PC-3 (cell line): ENCODE results near the gene NSFL1C. TPM values are rescaled to one million over a fixed set of nuclear protein-coding genes. Genes with fewer than 3 reads are reported as not detected.

Source experiments
- ATAC-seq: fragments of 200-7000 bp; cut with Tn5 transposase; 2 replicates; pipeline ENCODE4 v1.9.1; 2020; ENCODE audit warnings: mild to moderate bottlenecking, moderate library complexity
- BruUV-seq: library from RNA; stranded (reverse); fragments of 400-500 nt; replicated peaks from 2 replicates; lab custom pipeline; 2021; lab: Mats Ljungman, UMichigan
- CTCF ChIA-PET: fragments of 300-600 bp; sonication (Branson Sonifier 250); formaldehyde crosslinking; loops from one replicate; lab custom pipeline; 2022; ENCODE audit warnings: antibody characterized with exemption; lab: Charles Lee
- POLR2A ChIA-PET: fragments of 300-600 bp; sonication (Branson Sonifier 250); formaldehyde crosslinking; loops from one replicate; lab custom pipeline; 2022; ENCODE audit warnings: antibody characterized with exemption; ENCODE audit not compliant: unreplicated experiment; lab: Charles Lee
- DNase-seq: peaks from one replicate; pipeline ENCODE4 v3.0.0-alpha.2; 2015
- H2AFZ ChIP-seq: fragments of 300-600 bp; sonication (generic); 2 replicates; pipeline ENCODE4 v1.6.0; 2016; ENCODE audit warnings: antibody characterized with exemption, low read length
- H3F3A ChIP-seq: fragments of 300-600 bp; sonication (generic); one replicate; pipeline ENCODE4 v1.6.0; 2017; ENCODE audit warnings: antibody characterized with exemption, low read length, control low read depth, mild to moderate bottlenecking; ENCODE audit not compliant: unreplicated experiment
- H3K27ac ChIP-seq: fragments of 300-600 bp; sonication (generic); 2 replicates; pipeline ENCODE4 v1.5.1; 2016; ENCODE audit warnings: mild to moderate bottlenecking, low read length
- H3K27me3 ChIP-seq: fragments of 300-600 bp; sonication (generic); 2 replicates; pipeline ENCODE4 v1.6.1; 2016; ENCODE audit warnings: low read length, mixed read lengths
- H3K36me3 ChIP-seq: fragments of 300-600 bp; sonication (generic); 2 replicates; pipeline ENCODE4 v1.6.1; 2016; ENCODE audit warnings: low read depth, mixed run types, low read length, mixed read lengths
- H3K4me1 ChIP-seq: fragments of 300-600 bp; sonication (generic); 2 replicates; pipeline ENCODE4 v1.5.1; 2016; ENCODE audit warnings: low read length; ENCODE audit not compliant: insufficient read depth
- H3K4me2 ChIP-seq: fragments of 300-600 bp; sonication (generic); 2 replicates; pipeline ENCODE4 v1.6.0; 2016; ENCODE audit warnings: low read length
- H3K4me3 ChIP-seq: fragments of 300-600 bp; sonication (generic); 2 replicates; pipeline ENCODE4 v1.5.1; 2016; ENCODE audit warnings: mild to moderate bottlenecking, low read length, mixed read lengths
- H3K79me2 ChIP-seq: fragments of 300-600 bp; sonication (generic); 2 replicates; pipeline ENCODE4 v1.6.1; 2017; ENCODE audit warnings: low read length, mixed read lengths
- H3K9ac ChIP-seq: fragments of 300-600 bp; sonication (generic); 2 replicates; pipeline ENCODE4 v1.6.0; 2016; ENCODE audit warnings: mild to moderate bottlenecking, low read length
- H3K9me2 ChIP-seq: fragments of 300-600 bp; sonication (generic); replicated peaks from 2 replicates; pipeline ENCODE4 v1.6.1; 2016; ENCODE audit warnings: mixed run types, low read length, mixed read lengths
- H3K9me3 ChIP-seq: fragments of 300-600 bp; sonication (generic); 2 replicates; pipeline ENCODE4 v1.6.1; 2016; ENCODE audit warnings: low read length, mixed read lengths
- H4K20me1 ChIP-seq: fragments of 300-600 bp; sonication (generic); 2 replicates; pipeline ENCODE4 v1.6.1; 2016; ENCODE audit warnings: low read length, mixed read lengths
- CTCF ChIP-seq: fragments of 300-600 bp; sonication (generic); conservative IDR thresholded peaks from 2 replicates; pipeline ENCODE4 v1.5.1; 2017; ENCODE audit warnings: antibody characterized with exemption, low read depth, mild to moderate bottlenecking, low read length
- EZH2 ChIP-seq: fragments of 300-600 bp; sonication (generic); IDR thresholded peaks from one replicate; pipeline ENCODE4 v1.6.1; 2017; ENCODE audit warnings: antibody characterized with exemption, mild to moderate bottlenecking, low read length; ENCODE audit not compliant: unreplicated experiment
- EZH2phosphoT487 ChIP-seq: fragments of 300-600 bp; sonication (generic); IDR thresholded peaks from 2 replicates; pipeline ENCODE4 v1.6.1; 2018; ENCODE audit warnings: mild to moderate bottlenecking, antibody characterized with exemption, low read length, borderline replicate concordance
- intact Hi-C: fragments of 100-400 bp; cut with micrococcal nuclease; formaldehyde crosslinking; loops from 2 replicates; pipeline ENCODE4 v1.9.0; 2023
- total RNA-seq: library from RNA; depleted of rRNA; stranded (reverse); fragments of >200 nt; gene quantifications from 2 replicates; pipeline ENCODE4 v1.2.3, GENCODE V29; 2014

NSFL1C gene
- total RNA-seq, 1 experiment from 2014 or later = 170 TPM

DNA sequence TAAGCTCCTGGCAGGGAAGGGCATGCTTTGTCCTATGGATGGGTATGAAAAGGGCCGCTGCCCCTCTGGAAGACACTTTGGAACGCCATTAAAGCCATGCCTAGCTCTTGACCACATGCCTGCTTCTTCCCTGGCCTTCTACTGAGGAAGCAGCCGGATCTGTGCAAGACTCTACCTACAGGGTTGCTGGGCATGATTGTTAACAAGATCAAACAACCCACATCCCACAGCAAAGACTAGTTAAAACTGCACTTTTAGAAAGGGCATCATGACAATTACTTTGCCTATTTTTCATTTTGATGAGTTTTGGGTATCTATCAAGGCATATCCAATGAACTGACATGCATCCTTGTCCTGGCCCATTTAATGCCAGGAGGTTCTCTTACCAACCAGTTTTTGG, 25.5 kb downstream of the NSFL1C start:
- no peak overlapping the region for H3K4me2 ChIP-seq
- CTCF ChIA-PET = interaction anchor here (0.6 to 0.9 kb wide), 2 partner anchors 63 to 115 kb away, joined by 3 read pairs; no protein-coding TSS in a partner anchor
- no peaks in the 10 kb centered on the region for H3K27me3 ChIP-seq
- no peaks in the 10 kb centered on the region for H3K9me3 ChIP-seq
- no peaks in the 10 kb centered on the region for H3K4me1 ChIP-seq
- POLR2A ChIA-PET = no interaction called here
- H3K9me2 ChIP-seq = no peaks in the 10 kb centered on the region
- no peak for TF ChIP-seq EZH2phosphoT487
- TF ChIP-seq EZH2 = no peak
- intact Hi-C loops = no loop called here
- no peak overlapping the region for H3K9ac ChIP-seq
- H3K4me3 ChIP-seq = no peak overlapping the region
- no peaks in the 10 kb centered on the region for H3K79me2 ChIP-seq
- H3K36me3 ChIP-seq = peaks cover 47% of the 10 kb centered on the region
- no TSS peak for BruUV-seq
- no peaks in the 10 kb centered on the region for H4K20me1 ChIP-seq
- DNase-seq = no peak
- ATAC-seq = no peak
- H2AFZ ChIP-seq = no peak overlapping the region
- no peak overlapping the region for H3K27ac ChIP-seq
- H3F3A ChIP-seq = peaks cover 4% of the 10 kb centered on the region

- H3K4me1 ChIP-seq = peaks cover 5% of the 10 kb centered on the region
- no peak overlapping the region for H3K27ac ChIP-seq
- DNase-seq (peak; percentile 61), ATAC-seq (peak; percentile 33)
- no peaks in the 10 kb centered on the region for H3K9me3 ChIP-seq
- BruUV-seq = no TSS peak
- no peak overlapping the region for H3K4me3 ChIP-seq
- no peak overlapping the region for H3K9ac ChIP-seq
- no peaks in the 10 kb centered on the region for H3K79me2 ChIP-seq
- no peaks in the 10 kb centered on the region for H3K27me3 ChIP-seq
- H3F3A ChIP-seq = peaks cover 9% of the 10 kb centered on the region
- intact Hi-C loops = loop anchor here (1.0 kb wide), 1 partner anchor 63 kb away; no protein-coding TSS in a partner anchor
- H3K4me2 ChIP-seq = no peak overlapping the region
- ChIA-PET CTCF (interaction anchor here (0.9 kb wide), 1 partner anchor 64 kb away, joined by 3 read pairs; no protein-coding TSS in a partner anchor), POLR2A (no interaction called here)
- H3K9me2 ChIP-seq = no peaks in the 10 kb centered on the region
- H4K20me1 ChIP-seq = no peaks in the 10 kb centered on the region
- peaks cover 36% of the 10 kb centered on the region for H3K36me3 ChIP-seq
- TF ChIP-seq EZH2phosphoT487 (no peak), CTCF (peak; percentile 87)
- no peak overlapping the region for H2AFZ ChIP-seq
Observed at GRCh38 chr20:1440024-1440423, 26.6 kb downstream of the NSFL1C start.

DNA sequence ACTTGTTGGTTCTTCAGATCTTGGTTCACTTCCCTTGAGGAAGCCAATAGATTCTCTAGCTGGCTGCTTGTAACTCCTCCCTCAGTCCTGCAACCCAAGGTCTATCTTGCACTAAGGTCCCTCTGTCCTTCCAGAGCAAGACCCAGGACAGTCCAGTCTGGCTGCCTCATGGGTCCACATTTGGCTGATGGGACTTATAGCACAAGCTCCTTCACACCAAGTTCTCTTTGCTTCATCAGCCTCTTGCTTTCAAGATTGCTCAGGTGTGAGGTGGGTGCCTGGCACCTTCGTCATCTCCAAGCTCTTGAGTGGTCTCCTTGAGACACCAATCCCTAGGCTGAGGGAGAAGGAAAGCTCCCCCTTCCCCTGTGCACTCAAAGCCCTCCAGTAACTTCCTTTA, 28.3 kb downstream of the NSFL1C start:
- POLR2A ChIA-PET = no interaction called here
- peaks cover 19% of the 10 kb centered on the region for H3K36me3 ChIP-seq
- no peak for TF ChIP-seq EZH2phosphoT487
- H3K27ac ChIP-seq = no peak overlapping the region
- DNase-seq (no peak), ATAC-seq (no peak)
- H3K27me3 ChIP-seq = no peaks in the 10 kb centered on the region
- peaks cover 9% of the 10 kb centered on the region for H3F3A ChIP-seq
- CTCF ChIA-PET = interaction anchor here (0.7 to 1.2 kb wide), 3 partner anchors 66 to 115 kb away, joined by 3 to 6 read pairs (median 4); no protein-coding TSS in a partner anchor
- H3K79me2 ChIP-seq = no peaks in the 10 kb centered on the region
- no peak overlapping the region for H3K9ac ChIP-seq
- no peak overlapping the region for H3K4me3 ChIP-seq
- H2AFZ ChIP-seq = no peak overlapping the region
- intact Hi-C loops = loop anchor here (5.0 kb wide), 1 partner anchor 111 kb away; the partner anchor contains the start of gene SDCBP2
- H4K20me1 ChIP-seq = no peaks in the 10 kb centered on the region
- H3K9me2 ChIP-seq = no peaks in the 10 kb centered on the region
- H3K4me2 ChIP-seq = no peak overlapping the region
- no peaks in the 10 kb centered on the region for H3K9me3 ChIP-seq
- H3K4me1 ChIP-seq = peaks cover 12% of the 10 kb centered on the region
- no TSS peak for BruUV-seq
